HEK293 (cell line): ENCODE results near the gene MTMR4.

Source experiments
- REPIN1 ChIP-seq: fragments of 450-650 bp; formaldehyde crosslinking; IDR thresholded peaks from 2 replicates; pipeline ENCODE4 v1.5.1; 2017; ENCODE audit warnings: missing biosample characterization, missing genetic modification characterization, low read depth
- ZBTB20 ChIP-seq: fragments of 450-650 bp; formaldehyde crosslinking; IDR thresholded peaks from 2 replicates; pipeline ENCODE4 v1.5.1; 2016; ENCODE audit warnings: missing biosample characterization, missing genetic modification characterization
- ZEB2 ChIP-seq: fragments of 450-650 bp; formaldehyde crosslinking; IDR thresholded peaks from 2 replicates; pipeline ENCODE4 v1.5.1; 2016; ENCODE audit warnings: missing biosample characterization, missing genetic modification characterization
- ZNF23 ChIP-seq: fragments of 450-650 bp; formaldehyde crosslinking; IDR thresholded peaks from 2 replicates; pipeline ENCODE4 v1.5.1; 2016; ENCODE audit warnings: missing biosample characterization, missing genetic modification characterization, borderline replicate concordance
- TF ChIP-seq, protein P1 (sequence below): sonication (generic); formaldehyde crosslinking; IDR thresholded peaks from 2 replicates; pipeline ENCODE4 v1.8.1; 2022; ENCODE audit warnings: mild to moderate bottlenecking, moderate library complexity, missing genetic modification reagents
- TF ChIP-seq, protein P2 (sequence below): fragments of 450-650 bp; formaldehyde crosslinking; IDR thresholded peaks from 2 replicates; pipeline ENCODE4 v1.5.1; 2016; ENCODE audit warnings: missing biosample characterization, missing genetic modification characterization
- TF ChIP-seq, protein P3 (sequence below): fragments of 450-650 bp; formaldehyde crosslinking; IDR thresholded peaks from 2 replicates; pipeline ENCODE4 v1.5.1; 2016; ENCODE audit warnings: missing biosample characterization, missing genetic modification characterization, low read depth

DNA sequence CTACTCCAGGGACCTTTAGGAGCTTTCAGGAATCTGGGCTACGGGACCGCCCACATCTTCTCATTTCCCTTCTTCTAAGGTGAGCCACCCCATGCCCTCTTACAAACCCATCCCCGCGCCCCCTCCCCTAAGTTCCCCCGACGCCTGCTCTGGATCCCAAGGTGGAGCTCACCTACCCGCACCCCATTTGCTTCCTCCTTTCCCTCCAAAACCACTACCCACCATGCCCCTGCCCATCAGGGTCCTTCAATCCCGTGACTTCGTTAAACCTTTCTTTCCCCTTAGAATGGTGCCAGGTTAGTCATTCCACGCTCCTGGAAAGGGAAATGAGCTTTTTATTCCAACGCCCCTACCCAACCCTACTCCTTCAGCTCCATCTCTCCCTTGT is 326 bp upstream of the MTMR4 start:
- TF ChIP-seq, protein P1, sequence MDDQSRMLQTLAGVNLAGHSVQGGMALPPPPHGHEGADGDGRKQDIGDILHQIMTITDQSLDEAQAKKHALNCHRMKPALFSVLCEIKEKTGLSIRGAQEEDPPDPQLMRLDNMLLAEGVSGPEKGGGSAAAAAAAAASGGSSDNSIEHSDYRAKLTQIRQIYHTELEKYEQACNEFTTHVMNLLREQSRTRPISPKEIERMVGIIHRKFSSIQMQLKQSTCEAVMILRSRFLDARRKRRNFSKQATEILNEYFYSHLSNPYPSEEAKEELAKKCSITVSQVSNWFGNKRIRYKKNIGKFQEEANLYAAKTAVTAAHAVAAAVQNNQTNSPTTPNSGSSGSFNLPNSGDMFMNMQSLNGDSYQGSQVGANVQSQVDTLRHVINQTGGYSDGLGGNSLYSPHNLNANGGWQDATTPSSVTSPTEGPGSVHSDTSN (CRISPR knock-in tag), result no peak
- TF ChIP-seq ZNF23 (tag by site-specific recombination), result no peak
- no peak for TF ChIP-seq REPIN1 (tag by site-specific recombination)
- no peak for TF ChIP-seq ZEB2 (tag by site-specific recombination)
- TF ChIP-seq, protein P2, sequence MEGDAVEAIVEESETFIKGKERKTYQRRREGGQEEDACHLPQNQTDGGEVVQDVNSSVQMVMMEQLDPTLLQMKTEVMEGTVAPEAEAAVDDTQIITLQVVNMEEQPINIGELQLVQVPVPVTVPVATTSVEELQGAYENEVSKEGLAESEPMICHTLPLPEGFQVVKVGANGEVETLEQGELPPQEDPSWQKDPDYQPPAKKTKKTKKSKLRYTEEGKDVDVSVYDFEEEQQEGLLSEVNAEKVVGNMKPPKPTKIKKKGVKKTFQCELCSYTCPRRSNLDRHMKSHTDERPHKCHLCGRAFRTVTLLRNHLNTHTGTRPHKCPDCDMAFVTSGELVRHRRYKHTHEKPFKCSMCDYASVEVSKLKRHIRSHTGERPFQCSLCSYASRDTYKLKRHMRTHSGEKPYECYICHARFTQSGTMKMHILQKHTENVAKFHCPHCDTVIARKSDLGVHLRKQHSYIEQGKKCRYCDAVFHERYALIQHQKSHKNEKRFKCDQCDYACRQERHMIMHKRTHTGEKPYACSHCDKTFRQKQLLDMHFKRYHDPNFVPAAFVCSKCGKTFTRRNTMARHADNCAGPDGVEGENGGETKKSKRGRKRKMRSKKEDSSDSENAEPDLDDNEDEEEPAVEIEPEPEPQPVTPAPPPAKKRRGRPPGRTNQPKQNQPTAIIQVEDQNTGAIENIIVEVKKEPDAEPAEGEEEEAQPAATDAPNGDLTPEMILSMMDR (tag by site-specific recombination), result no peak
- TF ChIP-seq, protein P3, sequence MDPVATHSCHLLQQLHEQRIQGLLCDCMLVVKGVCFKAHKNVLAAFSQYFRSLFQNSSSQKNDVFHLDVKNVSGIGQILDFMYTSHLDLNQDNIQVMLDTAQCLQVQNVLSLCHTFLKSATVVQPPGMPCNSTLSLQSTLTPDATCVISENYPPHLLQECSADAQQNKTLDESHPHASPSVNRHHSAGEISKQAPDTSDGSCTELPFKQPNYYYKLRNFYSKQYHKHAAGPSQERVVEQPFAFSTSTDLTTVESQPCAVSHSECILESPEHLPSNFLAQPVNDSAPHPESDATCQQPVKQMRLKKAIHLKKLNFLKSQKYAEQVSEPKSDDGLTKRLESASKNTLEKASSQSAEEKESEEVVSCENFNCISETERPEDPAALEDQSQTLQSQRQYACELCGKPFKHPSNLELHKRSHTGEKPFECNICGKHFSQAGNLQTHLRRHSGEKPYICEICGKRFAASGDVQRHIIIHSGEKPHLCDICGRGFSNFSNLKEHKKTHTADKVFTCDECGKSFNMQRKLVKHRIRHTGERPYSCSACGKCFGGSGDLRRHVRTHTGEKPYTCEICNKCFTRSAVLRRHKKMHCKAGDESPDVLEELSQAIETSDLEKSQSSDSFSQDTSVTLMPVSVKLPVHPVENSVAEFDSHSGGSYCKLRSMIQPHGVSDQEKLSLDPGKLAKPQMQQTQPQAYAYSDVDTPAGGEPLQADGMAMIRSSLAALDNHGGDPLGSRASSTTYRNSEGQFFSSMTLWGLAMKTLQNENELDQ (tag by site-specific recombination), result no peak
- no peak for TF ChIP-seq ZBTB20 (tag by site-specific recombination)
